NCI-H82 treated with DMSO at 0.1 percent for 48 hours (cell line): ENCODE measurements around the gene DDX43.
"Not testable (repeated sequence)": the region's sequence is repeated elsewhere in the genome, so short reads cannot be mapped to it uniquely, and the experiment has no call there.

ENCODE experiments used
- DNase-seq: peaks from one replicate; lab custom pipeline; 2025; ENCODE audit not compliant: unreplicated experiment; lab: John Stamatoyannopoulos, UW

The DDX43 gene

DNA sequence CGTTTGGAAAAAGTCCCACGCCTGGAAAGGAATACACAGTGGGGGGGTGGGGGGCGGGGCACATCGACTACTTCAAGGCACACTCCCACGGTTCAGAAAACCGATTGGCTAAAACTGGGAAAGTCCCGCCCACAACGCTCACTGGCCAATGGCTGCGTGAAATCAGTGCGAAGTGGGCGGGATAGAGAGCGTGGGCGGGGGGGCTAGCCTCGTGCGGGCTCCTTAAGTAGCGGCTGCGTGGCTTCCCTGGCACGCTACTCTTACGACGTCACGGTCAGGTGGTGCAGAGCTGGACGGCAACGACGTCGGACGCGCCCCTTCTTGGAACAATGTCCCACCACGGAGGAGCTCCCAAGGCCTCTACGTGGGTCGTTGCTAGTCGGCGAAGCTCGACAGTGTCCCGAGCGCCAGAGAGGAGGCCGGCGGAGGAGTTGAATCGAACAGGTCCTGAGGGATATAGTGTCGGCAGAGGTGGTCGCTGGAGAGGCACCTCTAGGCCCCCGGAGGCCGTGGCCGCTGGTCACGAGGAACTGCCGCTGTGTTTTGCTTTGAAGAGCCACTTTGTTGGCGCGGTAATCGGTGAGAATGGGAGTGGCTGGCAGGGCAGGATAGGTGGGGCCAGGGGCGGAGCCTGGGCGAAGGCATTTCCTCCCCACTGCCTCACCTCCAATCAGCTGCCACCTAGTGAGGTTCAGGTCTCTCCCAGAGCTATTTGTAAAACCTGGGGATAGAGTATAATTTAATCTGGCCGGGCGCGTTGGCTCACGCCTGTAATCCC is at the start of gene DDX43:
TSS of gene DDX43 (plus strand) at position 252 of the 778 bp plus-strand sequence. CDS start at position 330, 78 bp downstream.
- peak; percentile 30 for DNase-seq

DNA sequence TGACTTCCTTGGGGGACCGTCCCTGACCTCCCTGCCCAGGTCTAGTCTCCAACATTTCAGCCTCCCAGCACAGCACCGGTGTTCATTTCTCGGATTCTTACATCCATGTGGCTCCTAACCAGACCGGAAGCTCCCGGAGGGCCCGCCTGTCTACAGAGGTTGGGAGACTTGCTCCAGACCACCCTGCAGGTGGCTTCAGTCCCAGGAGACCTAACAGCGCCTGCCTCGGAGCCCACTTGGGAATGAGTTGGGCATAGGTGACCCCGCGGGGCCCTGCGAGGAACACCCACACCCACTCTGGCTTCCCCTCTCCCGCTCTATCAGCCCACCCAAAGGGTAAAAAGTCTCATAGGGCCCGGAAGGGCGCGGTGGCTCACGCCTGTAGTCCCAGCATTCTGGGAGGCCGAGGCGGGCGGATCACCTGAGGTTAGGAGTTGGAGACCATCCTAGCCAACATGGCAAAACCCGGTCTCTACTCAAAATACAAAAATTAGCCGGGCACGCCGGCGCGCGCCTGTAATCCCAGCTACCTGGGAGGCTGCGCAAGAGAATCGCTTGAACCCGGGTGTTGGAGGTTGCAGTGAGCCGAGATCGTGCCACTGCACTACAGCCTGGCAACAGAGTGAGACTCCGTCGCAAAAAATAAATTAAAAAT is 46.0 kb upstream of the DDX43 start:
- DNase-seq = no peak

DNA sequence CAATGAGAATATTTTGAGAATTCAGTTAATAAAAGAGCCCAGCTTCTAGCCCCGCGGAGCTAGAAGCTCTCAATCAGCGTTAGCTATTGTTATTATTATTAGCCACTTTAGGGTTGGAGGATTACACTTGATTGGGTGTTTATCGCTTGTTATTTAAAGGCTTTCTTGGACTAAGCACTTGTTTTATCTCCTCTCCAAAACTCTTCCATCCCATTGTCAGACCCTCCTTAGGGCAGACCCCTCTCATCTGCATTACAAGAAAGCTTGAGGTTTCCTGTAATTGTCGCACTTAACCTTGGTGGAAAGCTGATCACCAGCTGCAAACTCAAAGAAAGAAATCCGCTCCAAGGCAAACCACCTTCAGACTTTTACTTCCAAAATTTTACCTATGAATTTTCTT is 45.3 kb upstream of the DDX43 start:
- DNase-seq = no peak

DNA sequence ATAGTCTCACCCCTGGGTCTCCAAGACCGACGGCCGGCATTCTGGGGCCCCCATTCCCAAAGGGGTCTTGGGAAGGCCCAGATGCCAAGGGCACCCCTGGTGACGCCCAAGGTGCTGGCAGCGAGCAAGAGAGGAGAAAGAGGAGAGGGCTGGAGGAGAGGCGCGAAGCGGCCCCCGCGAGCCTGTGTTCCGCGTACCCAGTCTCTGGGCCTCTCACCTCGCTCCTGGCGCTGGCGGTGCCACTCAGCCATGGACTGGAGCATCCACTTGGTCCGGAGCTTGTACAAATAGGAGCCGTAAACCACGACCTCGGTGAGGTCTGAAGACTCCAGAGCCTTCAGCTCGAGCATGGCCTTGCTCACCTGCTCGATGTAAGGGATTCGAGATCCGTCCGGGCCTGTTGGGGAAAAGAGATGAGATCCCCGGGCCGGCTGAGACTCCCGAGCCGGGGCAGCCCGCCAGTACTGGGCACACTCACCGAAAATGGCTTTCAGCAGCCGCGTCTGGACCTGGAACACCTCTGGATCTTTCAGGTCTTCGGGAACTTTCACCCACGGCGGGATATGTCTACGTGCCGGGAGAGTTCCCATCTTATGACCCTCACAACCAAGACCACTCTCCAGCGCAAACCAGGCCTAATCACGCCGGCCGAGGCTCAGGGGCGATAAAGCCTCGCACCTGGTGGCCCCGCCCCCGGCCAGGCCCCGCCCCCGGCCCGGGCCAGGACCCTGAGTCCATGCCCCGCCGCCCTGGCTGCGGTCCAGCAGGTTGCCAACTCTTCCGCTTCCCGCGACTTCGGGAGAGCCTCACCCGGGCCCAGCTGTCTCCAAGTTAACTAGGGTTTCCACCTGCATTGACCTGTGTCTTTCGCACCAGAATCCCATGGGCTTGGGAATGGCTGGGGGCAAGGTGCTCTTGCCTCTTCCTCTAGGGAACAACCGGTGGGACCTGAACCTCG is 40.7 kb upstream of the DDX43 start, which contains the start of gene DPPA5:
TSS of gene DPPA5 (minus strand) at position 641 of the 958 bp plus-strand sequence. CDS start at position 590, 51 bp downstream.
- DNase-seq = no peak

DNA sequence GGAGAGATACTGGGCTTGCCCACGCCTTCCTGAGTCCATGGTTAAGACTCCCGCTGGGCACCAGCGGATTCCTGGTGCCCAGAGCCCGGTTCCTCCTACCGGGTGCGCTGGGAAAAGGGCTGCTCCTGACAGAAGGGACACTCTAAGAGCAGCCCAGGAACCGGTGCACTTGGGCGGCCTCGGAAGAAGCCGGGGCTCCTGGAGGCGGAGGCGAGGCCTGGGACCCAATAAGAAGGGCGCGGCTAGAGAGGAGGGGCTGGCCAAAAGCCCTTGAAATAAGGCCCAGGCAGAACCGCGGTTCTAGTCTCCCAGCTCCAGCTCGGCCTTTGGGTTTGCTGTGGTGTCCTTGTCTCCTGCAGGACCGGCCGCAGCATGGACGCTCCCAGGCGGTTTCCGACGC is 32.3 kb upstream of the DDX43 start, which contains the start of gene KHDC3L:
TSS of gene KHDC3L (plus strand) at position 301 of the 400 bp plus-strand sequence. CDS start at position 373, 72 bp downstream.
- DNase-seq = no peak

DNA sequence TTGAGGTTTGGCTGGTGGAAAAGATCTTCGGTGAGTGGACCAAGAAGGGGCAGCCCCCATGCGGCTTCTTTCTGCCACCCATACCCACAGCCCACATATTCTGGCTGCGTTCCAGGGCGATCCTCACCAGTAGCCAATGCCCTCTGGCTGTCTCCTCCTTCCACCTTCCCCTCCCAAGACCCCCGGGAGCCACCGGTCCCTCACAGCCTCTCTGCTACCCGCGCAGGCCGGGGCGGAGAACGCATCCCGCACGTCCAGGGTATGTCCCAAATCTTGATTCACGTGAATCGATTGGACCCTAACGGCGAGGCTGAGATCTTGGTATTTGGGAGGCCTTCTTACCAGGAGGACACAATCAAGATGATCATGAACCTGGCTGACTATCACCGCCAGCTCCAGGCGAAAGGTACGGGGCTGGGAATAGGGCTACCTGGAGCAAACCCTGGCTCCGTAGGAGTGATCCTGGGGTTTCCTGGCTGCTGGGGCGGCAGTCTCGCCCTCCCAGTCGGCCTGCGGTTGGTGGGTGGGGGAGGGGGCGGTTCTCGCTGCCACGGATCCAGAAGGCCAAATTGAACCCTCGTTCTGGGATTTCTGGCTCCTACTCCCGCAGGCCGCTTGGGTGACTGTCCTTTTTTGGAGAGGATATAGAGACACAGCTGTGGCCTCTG is 31.6 kb upstream of the DDX43 start:
- DNase-seq = no peak

DNA sequence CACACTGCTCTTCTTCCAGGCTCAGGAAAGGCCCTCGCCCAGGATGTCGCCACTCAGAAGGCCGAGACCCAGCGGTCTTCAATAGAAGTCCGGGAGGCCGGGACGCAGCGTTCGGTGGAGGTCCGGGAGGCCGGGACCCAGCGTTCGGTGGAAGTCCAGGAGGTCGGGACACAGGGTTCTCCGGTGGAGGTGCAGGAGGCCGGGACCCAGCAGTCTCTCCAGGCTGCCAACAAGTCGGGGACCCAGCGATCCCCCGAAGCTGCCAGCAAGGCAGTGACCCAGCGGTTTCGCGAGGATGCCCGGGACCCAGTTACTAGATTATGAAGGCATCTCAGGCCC is 31.1 kb upstream of the DDX43 start:
- no peak for DNase-seq

DNA sequence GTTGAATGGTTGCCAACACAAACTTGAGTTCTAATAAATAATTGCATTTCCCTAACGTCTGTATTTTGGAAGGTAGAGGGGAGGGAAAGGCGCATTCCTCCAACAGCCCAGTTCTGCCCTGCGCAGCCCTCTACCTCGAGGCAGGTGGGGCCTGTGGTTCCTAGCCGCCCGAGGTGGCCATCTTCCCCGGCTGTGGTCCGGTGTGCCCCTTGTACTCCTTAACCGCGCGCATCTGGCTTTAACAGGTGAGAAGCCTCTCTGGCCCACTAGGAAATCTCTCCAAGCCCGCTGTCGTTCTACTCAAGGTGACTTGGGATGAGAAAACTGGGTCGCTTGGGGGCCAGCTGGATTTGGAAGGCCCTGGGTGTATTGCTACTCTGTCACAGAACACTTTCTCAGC is 30.5 kb upstream of the DDX43 start:
- DNase-seq = no peak

DNA sequence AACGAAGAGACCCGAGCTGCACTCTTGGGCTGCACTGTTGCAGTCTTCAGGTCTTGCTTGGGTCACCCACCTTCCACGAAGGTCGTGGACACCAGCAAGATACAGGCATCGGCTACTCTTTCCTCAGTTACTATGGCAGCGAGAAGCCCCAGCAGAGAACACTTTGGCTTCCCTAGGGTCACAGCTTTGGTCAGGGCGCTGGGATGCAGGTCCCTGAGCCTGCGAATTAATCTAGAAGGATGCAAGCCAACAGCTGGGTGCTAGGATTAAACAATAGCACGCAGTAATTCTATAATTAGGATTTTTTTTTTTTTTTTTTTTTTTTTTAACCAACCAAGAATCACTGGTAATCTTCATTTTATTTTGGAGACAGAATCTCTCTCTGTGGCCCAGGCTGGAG is 30.1 kb upstream of the DDX43 start:
- no peak for DNase-seq

DNA sequence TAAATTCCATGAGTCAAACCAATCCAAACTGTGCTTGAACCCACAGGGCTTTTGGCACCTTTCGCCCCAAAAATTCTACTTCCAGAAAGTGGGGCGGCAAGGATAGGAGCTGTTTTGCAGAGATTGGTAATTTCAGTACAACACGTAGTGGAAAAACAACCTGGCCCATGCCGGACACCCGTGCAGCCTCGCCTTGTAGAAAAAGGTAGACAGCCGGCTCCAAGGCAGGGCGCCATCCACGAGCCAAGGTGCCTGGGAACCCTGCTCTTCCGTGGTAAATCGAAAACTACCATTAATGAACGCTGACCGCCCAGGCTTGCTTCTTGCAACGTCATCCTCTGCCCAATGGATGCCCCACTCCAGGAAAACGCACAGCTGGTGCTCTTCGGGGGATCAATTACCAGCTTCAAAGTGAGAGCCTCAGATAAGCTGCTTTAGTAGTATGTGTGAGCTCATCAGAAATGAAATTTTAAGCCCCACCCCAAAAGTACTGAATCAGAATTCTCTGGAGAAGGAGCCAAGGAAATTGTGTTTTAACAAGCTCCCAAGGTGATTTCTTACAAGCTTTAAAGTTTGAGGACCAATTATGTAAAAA is 26.8 kb upstream of the DDX43 start:
- peak; percentile 44 for DNase-seq

DNA sequence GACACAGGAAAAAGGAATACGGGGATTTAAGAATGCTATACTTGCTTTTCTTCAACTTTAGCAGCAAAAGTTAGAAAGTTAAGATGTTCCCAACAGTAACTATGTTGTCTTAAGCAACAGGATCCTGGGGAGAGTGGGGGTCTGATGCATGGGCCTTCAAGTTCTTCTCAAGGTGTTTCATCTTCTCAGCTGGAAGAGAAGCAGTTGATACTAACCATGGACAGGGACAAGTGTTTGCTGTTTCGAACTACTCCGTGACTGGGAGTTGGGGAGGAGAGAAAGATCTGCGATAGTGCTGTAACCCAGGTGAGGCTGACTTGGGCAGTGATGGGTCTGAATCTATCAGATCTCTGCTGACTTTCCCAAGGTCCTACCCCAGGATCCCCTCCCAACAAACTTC is 26.0 kb upstream of the DDX43 start:
- DNase-seq = no peak

DNA sequence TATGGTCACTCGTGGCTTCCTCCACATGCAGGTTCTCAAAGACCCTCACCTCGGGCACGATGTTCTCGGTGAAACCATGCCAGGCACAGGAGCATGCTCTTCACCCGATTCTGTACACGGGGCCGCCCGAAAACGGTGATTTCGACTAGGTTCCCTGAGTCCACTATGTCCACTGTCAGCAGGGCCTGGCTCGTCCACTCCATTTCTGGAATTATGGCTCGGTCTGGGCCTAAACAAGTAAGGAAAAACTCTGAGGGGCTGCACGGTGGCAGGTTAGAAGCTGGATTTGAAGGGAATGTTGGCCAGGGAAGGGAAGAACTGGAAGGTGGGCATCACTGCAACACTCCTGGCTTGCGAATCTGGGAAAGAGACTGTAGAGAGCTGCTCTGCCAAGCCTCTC is 25.5 kb upstream of the DDX43 start:
- DNase-seq = no peak

DNA sequence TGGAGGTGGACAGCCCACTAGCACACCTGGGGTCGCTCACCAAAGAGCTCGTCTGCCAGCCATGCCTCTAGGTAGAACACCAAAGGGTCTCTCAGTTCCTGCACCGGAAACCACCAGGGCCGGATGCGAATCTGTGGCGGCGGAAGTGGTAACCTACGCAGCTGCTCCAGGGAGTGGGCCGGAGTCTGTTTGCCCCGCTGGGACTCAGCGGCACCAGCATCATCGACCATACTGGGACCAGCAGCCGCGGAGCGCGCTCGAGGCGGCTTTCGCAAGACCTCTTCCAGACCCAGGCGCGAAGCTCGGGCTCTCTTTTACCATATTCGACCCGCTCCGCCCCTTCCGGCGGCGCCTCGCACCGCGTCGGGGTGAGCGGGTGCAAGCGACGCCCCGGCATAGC is 25.1 kb upstream of the DDX43 start, which contains the start of gene OOEP:
TSS of gene OOEP (minus strand) at position 335 of the 400 bp plus-strand sequence. CDS start at position 230, 105 bp downstream.
- DNase-seq = no peak

DNA sequence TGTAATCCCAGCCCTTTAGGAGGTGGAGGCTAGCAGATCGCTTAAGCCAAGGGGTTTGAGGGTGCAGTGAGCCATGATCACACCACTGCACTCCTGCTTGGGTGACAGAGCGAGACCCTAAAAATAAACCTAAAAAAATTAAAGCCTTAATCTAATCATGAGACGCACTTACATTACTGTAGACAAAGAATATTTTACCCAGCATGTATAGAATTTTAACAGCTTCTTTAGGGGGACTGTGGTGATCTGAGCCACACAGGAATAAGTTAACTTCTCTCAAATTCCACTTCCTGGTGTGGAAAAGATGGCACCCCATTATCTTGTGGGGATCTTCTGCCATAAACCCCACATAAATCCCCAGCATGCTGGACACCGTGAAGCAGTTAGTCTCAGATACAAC is 22.6 kb upstream of the DDX43 start:
- no peak for DNase-seq

DNA sequence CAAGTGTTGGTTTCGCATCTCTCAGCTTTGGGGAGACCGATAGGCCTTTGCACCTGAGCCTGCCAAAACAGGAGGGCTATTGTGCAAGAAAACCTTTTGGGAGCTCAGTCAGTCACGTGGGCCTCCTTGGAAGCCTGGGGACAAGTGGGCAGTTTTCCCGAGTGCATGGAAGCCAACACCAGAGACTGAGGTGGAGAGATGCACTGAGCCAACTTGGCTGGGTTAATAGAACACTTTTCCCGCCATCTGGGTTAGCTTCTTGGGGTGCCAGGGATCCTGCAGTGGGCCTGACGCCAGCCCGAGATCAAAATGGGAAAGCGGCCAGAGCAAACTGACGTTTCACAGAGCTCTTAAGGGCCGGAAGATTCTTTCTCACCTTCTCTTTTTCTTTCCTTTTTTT is 22.1 kb upstream of the DDX43 start:
- no peak for DNase-seq

DNA sequence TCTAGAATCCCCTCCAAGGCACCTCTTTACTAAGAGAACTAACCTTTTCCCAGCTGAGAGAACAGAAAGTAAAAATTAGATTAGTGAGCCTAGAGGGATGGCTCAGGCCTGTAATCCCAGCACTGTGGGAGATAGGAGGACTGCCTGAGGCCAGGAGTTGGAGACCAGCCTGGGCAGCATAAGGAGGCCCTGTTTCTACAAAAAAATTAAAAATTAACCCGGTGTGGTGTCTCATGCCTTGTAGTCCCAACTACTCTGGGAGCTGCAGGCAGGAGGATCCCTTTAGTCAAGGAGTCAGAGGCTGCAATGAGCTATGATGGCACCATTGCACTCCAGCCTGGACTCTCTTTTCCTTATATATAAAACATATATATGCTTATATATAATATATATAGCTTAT is 19.4 kb upstream of the DDX43 start:
- DNase-seq = no peak

DNA sequence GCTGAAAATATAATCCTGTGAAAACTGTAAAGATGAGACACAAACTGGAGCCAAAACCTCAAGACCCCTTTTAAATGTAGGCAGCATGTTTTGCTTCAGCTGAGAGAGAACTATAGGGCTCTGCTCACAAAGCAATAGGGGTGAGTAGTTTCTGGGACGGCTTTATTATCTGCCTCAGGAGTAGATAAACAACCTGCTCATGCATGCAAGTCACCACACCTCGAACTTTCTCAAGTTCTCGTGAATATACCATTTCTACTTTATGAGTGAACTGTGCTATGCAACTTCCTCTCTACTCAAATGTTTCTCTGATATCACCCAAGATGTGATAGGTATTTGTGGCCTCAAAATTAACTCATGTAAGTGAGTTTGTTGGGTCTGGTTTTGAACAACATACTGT is 17.4 kb upstream of the DDX43 start:
- no peak for DNase-seq

DNA sequence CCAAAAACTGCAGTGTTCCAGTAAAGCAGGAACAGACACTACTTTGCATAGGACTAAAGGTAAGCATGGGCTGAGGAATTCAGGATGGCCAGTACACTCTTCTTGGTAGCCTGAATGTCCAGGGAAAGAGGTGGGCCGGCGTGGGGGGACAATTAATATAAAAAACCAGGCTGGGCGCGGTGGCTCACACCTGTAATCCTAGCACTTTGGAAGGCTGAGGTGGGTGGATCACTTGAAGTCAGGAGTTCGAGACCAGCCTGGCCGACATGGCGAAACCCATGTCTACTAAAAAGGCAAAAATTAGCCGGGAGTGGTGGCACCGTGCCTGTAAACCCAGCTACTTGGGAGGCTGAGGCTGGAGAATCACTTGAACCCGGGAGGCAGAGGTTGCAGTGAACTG is 13.1 kb upstream of the DDX43 start:
- not testable (repeated sequence) for DNase-seq

DNA sequence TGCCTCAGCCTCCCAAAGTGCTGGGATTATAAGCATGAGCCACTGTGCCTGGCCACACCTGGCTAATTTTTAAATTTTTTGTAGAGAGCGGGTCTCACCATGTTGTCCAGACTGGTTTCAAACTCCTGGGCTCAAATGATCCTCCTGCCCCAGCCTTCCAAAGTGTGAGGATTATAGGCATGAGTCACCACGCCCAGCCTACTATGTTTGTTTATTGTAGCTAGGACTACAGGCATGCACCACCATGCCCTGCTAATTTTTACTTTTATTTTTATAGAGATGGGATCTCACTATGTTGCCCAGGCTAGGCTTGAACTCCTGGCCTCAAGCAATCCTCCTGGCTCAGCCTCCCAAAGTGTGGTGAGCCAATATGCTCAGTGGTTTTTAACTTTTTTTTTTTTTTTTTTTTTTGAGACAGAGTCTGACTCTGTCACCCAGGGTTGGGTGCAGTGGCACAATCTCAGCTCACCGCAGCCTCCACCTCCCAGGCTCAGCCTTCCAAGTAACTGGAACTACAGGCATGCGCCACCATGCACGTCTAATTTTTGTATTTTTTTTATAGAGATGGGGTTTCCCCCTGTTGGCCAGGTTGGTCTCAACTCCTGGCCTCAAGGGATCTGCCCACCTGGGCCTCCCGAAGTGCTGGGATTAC is 12.0 kb upstream of the DDX43 start:
- DNase-seq = no peak

DNA sequence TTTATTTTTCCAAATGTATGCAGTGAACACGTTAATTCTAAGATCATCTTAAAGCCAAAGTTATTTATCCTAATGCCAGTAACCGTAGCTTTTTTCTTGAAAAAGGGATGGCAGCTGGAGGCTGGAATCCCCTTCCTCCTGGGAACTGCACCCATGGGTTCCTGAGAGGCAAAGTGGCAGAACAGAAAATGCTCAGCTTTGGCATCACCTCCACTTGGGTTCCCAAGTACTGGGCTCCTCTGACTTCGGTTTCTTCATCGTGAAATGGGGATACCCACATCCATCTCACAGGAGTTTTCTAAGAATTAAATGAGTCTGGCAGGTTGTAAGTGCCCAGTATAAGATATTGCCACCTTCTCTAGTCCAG is 6.2 kb upstream of the DDX43 start:
- no peak for DNase-seq
